K562 (cell line): ENCODE data around the gene INSIG1. TPM values are rescaled to one million over a fixed set of nuclear protein-coding genes. Genes with fewer than 3 reads are reported as not detected.

ENCODE experiments used
- ARID3A ChIP-seq: IDR thresholded peaks from 2 replicates; pipeline ENCODE4 v1.6.1; 2012; ENCODE audit warnings: low read depth, low read length, improper control_type of control experiment, borderline replicate concordance
- MCM5 ChIP-seq: fragments of 450-650 bp; IDR thresholded peaks from 2 replicates; pipeline ENCODE4 v1.6.1; 2016; ENCODE audit warnings: low read depth
- MEF2D ChIP-seq: conservative IDR thresholded peaks from 2 replicates; pipeline ENCODE4 v1.6.1; 2016; ENCODE audit warnings: low read depth, missing genetic modification characterization, missing compliant biosample characterization
- MEIS2 ChIP-seq: fragments of 450-650 bp; IDR thresholded peaks from 2 replicates; pipeline ENCODE4 v1.6.1; 2014; ENCODE audit warnings: mild to moderate bottlenecking; ENCODE audit not compliant: partially characterized antibody
- NFIC ChIP-seq: fragments of 450-650 bp; IDR thresholded peaks from 2 replicates; pipeline ENCODE4 v1.6.1; 2017; ENCODE audit warnings: mild to moderate bottlenecking, inconsistent platforms
- REST ChIP-seq, 2 experiments: fragments of 450-650 bp; formaldehyde crosslinking in 1 of 2; IDR thresholded peaks; 2 replicates each; pipeline versions ENCODE4 v1.4.0 to v1.6.1; 2014 to 2020; ENCODE audit warnings: mild to moderate bottlenecking in 2 of 2, borderline replicate concordance in 1 of 2, low read depth in 1 of 2
- SMARCC2 ChIP-seq: fragments of 450-650 bp; IDR thresholded peaks from 2 replicates; pipeline ENCODE4 v1.6.1; 2017; ENCODE audit warnings: antibody characterized with exemption, moderate library complexity, mild to moderate bottlenecking, low read depth
- U2AF2 ChIP-seq: fragments of 200-400 bp; formaldehyde crosslinking; optimal IDR thresholded peaks from 2 replicates; pipeline ENCODE3; 2017; ENCODE audit warnings: low read depth, mild to moderate bottlenecking, low read length
- ZBTB7A ChIP-seq: IDR thresholded peaks from 2 replicates; pipeline ENCODE4 v1.6.1; 2011; ENCODE audit warnings: low read depth, mild to moderate bottlenecking, low read length, moderate library complexity, borderline replicate concordance; ENCODE audit not compliant: control insufficient read depth
- ZNF444 ChIP-seq: fragments of 250-450 bp; sonication (Bioruptor Pico); IDR thresholded peaks from 2 replicates; pipeline ENCODE4 v1.4.0; 2020; ENCODE audit warnings: mild to moderate bottlenecking, moderate library complexity
- ZNF507 ChIP-seq: conservative IDR thresholded peaks from 2 replicates; pipeline ENCODE4 v1.6.1; 2017; ENCODE audit warnings: missing genetic modification characterization, missing compliant biosample characterization
- polyA plus RNA-seq, 8 experiments: library from polyadenylated mRNA; depleted of rRNA in 4 of 8; stranded (reverse) in 5 of 8; unstranded in 3 of 8; fragments of >200 nt; fragmentation: Nextera tagmentation in 2 of 8; fragmentation: Illumina TruSeq in 1 of 8; extraction: Ambion mirVana in 2 of 8; extraction: Trizol in 1 of 8; gene quantifications; 2 replicates each; pipeline versions ENCODE4 v1.2.1 to v1.2.3, GENCODE V29; 2011 to 2014; ENCODE audit warnings: inconsistent platforms in 1 of 8, missing spikeins in 1 of 8
- total RNA-seq, 7 experiments: library from RNA; depleted of rRNA in 6 of 7; stranded (reverse); fragments of >200 nt in 6 of 7; fragmentation: Illumina TruSeq in 2 of 7; extraction: Trizol in 2 of 7; gene quantifications; 2 replicates each; pipeline versions ENCODE4 v1.2.1 to v1.2.3, GENCODE V29; 2011 to 2021; ENCODE audit warnings: low replicate concordance in 1 of 7
- TF ChIP-seq, protein P1 (sequence below): sonication (generic); formaldehyde crosslinking; IDR thresholded peaks from 2 replicates; pipeline ENCODE4 v1.8.1; 2023; ENCODE audit warnings: mild to moderate bottlenecking, missing genetic modification reagents
- TF ChIP-seq, protein P2 (sequence below): fragments of 250-450 bp; sonication (Bioruptor Pico); IDR thresholded peaks from 2 replicates; pipeline ENCODE4 v1.8.0; 2022; ENCODE audit warnings: moderate library complexity, mild to moderate bottlenecking, inconsistent platforms
- TF ChIP-seq, protein P3 (sequence below): fragments of 450-650 bp; formaldehyde crosslinking; conservative IDR thresholded peaks from 2 replicates; pipeline ENCODE4 v1.4.0; 2022; ENCODE audit warnings: mild to moderate bottlenecking, missing genetic modification characterization

INSIG1 gene
- total and polyA plus RNA-seq, 9 of the 15 experiments (the other 6 are each of a cell fraction or from before 2014, with no cell fraction given) = 57.1 to 787 (median 238) TPM

DNA sequence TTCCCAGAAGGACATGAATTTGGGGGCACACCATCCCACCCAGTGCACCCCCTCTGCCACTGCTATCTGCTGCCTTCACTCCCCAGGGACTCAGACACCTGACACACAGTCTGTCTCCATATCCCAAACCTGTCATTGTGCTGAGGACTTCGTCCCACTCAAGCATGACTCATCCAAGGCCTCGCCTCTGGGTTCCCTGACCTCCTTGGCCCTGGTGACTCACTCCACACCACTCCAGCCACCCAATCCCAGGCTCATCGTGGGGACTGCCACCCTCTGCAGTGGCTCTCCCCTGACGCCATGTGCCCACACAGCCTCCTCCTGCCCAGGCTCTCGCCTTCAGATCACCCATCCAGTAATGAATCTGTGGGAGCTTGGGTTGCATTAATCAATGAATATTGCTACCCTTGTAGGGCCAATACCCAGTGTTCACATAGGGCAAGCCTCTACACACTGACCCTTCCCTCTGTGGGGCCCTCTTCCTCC is 6.6 kb upstream of the INSIG1 start (continued):
- TF ChIP-seq REST (IDR thresholded peaks at IDR 0.05; ENCODE audit: borderline replicate concordance) (peak; percentile 25; the same call in 1 of the 2 replicates), REST (CRISPR knock-in tag; IDR thresholded peaks at IDR 0.05; ENCODE audit: low read depth) (0 out of 2 replicates have a peak, but pooled peaks have one; percentile 17), U2AF2 (no peak), ZNF507 (tag) (no peak), MEF2D (tag) (0 out of 2 replicates have a peak, but pooled peaks have one; percentile 31), ZBTB7A (peak; percentile 64; the same call in 1 of the 2 replicates), SMARCC2 (peak; percentile 97), MCM5 (no peak), MEIS2 (peak; percentile 87), ZNF444 (CRISPR knock-in tag) (no peak), NFIC (peak; percentile 32; the same call in 1 of the 2 replicates), ARID3A (no peak)
- TF ChIP-seq, protein P1, sequence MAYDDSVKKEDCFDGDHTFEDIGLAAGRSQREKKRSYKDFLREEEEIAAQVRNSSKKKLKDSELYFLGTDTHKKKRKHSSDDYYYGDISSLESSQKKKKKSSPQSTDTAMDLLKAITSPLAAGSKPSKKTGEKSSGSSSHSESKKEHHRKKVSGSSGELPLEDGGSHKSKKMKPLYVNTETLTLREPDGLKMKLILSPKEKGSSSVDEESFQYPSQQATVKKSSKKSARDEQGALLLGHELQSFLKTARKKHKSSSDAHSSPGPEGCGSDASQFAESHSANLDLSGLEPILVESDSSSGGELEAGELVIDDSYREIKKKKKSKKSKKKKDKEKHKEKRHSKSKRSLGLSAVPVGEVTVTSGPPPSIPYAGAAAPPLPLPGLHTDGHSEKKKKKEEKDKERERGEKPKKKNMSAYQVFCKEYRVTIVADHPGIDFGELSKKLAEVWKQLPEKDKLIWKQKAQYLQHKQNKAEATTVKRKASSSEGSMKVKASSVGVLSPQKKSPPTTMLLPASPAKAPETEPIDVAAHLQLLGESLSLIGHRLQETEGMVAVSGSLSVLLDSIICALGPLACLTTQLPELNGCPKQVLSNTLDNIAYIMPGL (CRISPR knock-in tag) = peak; percentile 58; the same call in 1 of the 2 replicates
- TF ChIP-seq, protein P2, sequence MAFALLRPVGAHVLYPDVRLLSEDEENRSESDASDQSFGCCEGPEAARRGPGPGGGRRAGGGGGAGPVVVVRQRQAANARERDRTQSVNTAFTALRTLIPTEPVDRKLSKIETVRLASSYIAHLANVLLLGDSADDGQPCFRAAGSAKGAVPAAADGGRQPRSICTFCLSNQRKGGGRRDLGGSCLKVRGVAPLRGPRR (CRISPR knock-in tag) = no peak
- TF ChIP-seq, protein P3, sequence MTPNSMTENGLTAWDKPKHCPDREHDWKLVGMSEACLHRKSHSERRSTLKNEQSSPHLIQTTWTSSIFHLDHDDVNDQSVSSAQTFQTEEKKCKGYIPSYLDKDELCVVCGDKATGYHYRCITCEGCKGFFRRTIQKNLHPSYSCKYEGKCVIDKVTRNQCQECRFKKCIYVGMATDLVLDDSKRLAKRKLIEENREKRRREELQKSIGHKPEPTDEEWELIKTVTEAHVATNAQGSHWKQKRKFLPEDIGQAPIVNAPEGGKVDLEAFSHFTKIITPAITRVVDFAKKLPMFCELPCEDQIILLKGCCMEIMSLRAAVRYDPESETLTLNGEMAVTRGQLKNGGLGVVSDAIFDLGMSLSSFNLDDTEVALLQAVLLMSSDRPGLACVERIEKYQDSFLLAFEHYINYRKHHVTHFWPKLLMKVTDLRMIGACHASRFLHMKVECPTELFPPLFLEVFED (CRISPR knock-in tag) = 0 out of 2 replicates have a peak, but pooled peaks have one; percentile 30
